Measurements from ENCODE around the gene MYO1C. TPM values are rescaled to one million over a fixed set of nuclear protein-coding genes. Genes with fewer than 3 reads are reported as not detected.

MYO1C gene
- total and polyA plus RNA-seq, 9 of the 15 experiments (the other 6 are each of a cell fraction or from before 2014, with no cell fraction given) = 0.46 to 32.5 (median 11.6) TPM

GRCh38 chr17:1434150-1434549 lies 58.3 kb downstream of the MYO1C start (continued):
- no peak for TF ChIP-seq CHD7 (IDR thresholded peaks at IDR 0.05; ENCODE audit: low read depth, low read length)
- TF ChIP-seq ZNF699 (CRISPR knock-in tag; IDR thresholded peaks at IDR 0.05; ENCODE audit: insufficient replicate concordance) = no peak
- no peak for TF ChIP-seq SLC30A9 (CRISPR knock-in tag; IDR thresholded peaks at IDR 0.05)
- TF ChIP-seq ATF7 (IDR thresholded peaks at IDR 0.05) = no peak
- no peak for TF ChIP-seq HOXB6 (CRISPR knock-in tag; IDR thresholded peaks at IDR 0.05; ENCODE audit: borderline replicate concordance)
